ENCODE data around the gene SPATS2. TPM values are rescaled to one million over a fixed set of nuclear protein-coding genes. Genes with fewer than 3 reads are reported as not detected.
"Not testable (repeated sequence)": the region's sequence is repeated elsewhere in the genome, so short reads cannot be mapped to it uniquely, and the experiment has no call there.

Gene SPATS2
- total RNA-seq, 1 donor from 2014 or later: 13.8 TPM

GRCh38 chr12:49416892-49417291 lies 49.6 kb downstream of the SPATS2 start:
- H3K36me3 ChIP-seq: no peaks in the 10 kb centered on the region
- H3K9me3 ChIP-seq: no peaks in the 10 kb centered on the region
- H3K27me3 ChIP-seq: no peaks in the 10 kb centered on the region
- H3K4me1 ChIP-seq: no peaks in the 10 kb centered on the region
- H3K27ac ChIP-seq: no peak overlapping the region
- no peak for DNase-seq (ENCODE audit: low spot score in 2 of 2)
- H3K4me3 ChIP-seq: no peak overlapping the region
- TF ChIP-seq CTCF (IDR thresholded peaks at IDR 0.05): no peak
- intact Hi-C loops (cut with DNase I): no loop called here

- Histone ChIP-seq H3K36me3 (no peaks in the 10 kb centered on the region), H3K9me3 (no peaks in the 10 kb centered on the region), H3K27me3 (no peaks in the 10 kb centered on the region), H3K27ac (no peak overlapping the region), H3K4me3 (no peak overlapping the region), H3K4me1 (no peaks in the 10 kb centered on the region)
- intact Hi-C loops (cut with DNase I): no loop called here
- TF ChIP-seq CTCF (IDR thresholded peaks at IDR 0.05): no peak
- DNase-seq (ENCODE audit: low spot score in 2 of 2): no peak
These were observed 50.3 kb downstream of the SPATS2 start for GRCh38 chr12:49417558-49417957.

GRCh38 chr12:49420556-49420955 lies 53.3 kb downstream of the SPATS2 start:
- H3K27ac ChIP-seq: no peak overlapping the region
- intact Hi-C loops (cut with DNase I): no loop called here
- no peaks in the 10 kb centered on the region for H3K27me3 ChIP-seq
- no peak for TF ChIP-seq CTCF (IDR thresholded peaks at IDR 0.05)
- H3K9me3 ChIP-seq: no peaks in the 10 kb centered on the region
- DNase-seq (ENCODE audit: low spot score in 2 of 2): no peak
- H3K4me1 ChIP-seq: no peaks in the 10 kb centered on the region
- peaks cover 0 to 2% of the 10 kb centered on the region in 2 donors for H3K36me3 ChIP-seq
- H3K4me3 ChIP-seq: no peak overlapping the region

GRCh38 chr12:49422114-49422513 lies 54.9 kb downstream of the SPATS2 start:
- intact Hi-C loops (cut with DNase I): no loop called here
- H3K27me3 ChIP-seq: no peaks in the 10 kb centered on the region
- TF ChIP-seq CTCF (IDR thresholded peaks at IDR 0.05): no peak

GRCh38 chr12:49428793-49429192 lies 61.5 kb downstream of the SPATS2 start:
- H3K36me3 ChIP-seq: peaks cover 0 to 3% of the 10 kb centered on the region in 2 donors
- no peaks in the 10 kb centered on the region for H3K4me1 ChIP-seq
- H3K4me3 ChIP-seq: no peak overlapping the region
- H3K9me3 ChIP-seq: no peaks in the 10 kb centered on the region
- intact Hi-C loops (cut with DNase I): no loop called here
- no peak for TF ChIP-seq CTCF (IDR thresholded peaks at IDR 0.05)
- no peak overlapping the region for H3K27ac ChIP-seq
- DNase-seq (ENCODE audit: low spot score in 2 of 2): no peak
- no peaks in the 10 kb centered on the region for H3K27me3 ChIP-seq

More at GRCh38 chr12:49422114-49422513, 54.9 kb downstream of the SPATS2 start:
- Histone ChIP-seq H3K4me3 (no peak overlapping the region), H3K36me3 (peaks cover 0 to 3% of the 10 kb centered on the region in 2 donors), H3K9me3 (no peaks in the 10 kb centered on the region), H3K4me1 (no peaks in the 10 kb centered on the region), H3K27ac (no peak overlapping the region)
- DNase-seq (ENCODE audit: low spot score in 2 of 2): no peak

GRCh38 chr12:49432616-49433015 lies 65.4 kb downstream of the SPATS2 start:
- no peak for TF ChIP-seq CTCF (IDR thresholded peaks at IDR 0.05)
- no peaks in the 10 kb centered on the region for H3K9me3 ChIP-seq

GRCh38 chr12:49436799-49437198 lies 69.5 kb downstream of the SPATS2 start:
- H3K9me3 ChIP-seq; H3K27ac ChIP-seq; H3K36me3 ChIP-seq; intact Hi-C loops (cut with DNase I); H3K4me3 ChIP-seq; DNase-seq (ENCODE audit: low spot score in 2 of 2); H3K27me3 ChIP-seq; H3K4me1 ChIP-seq: not testable (repeated sequence)

More at GRCh38 chr12:49432616-49433015, 65.4 kb downstream of the SPATS2 start:
- no peaks in the 10 kb centered on the region for H3K4me1 ChIP-seq
- H3K27me3 ChIP-seq: no peaks in the 10 kb centered on the region
- intact Hi-C loops (cut with DNase I): no loop called here
- no peaks in the 10 kb centered on the region for H3K36me3 ChIP-seq
- DNase-seq (ENCODE audit: low spot score in 2 of 2): no peak
- no peak overlapping the region for H3K4me3 ChIP-seq
- H3K27ac ChIP-seq: no peak overlapping the region
